Tibial artery (tissue), 4 donors: ENCODE results near the gene KDM4B.
"Not testable (repeated sequence)": the region's sequence is repeated elsewhere in the genome, so short reads cannot be mapped to it uniquely, and the experiment has no call there.

Experiments used
- DNase-seq, 2 donors: peaks; one replicate each; pipeline ENCODE4 v3.0.0-alpha.2; 2019
- H3K27ac ChIP-seq, 2 donors: fragments of 200-600 bp; sonication (generic) in 1 of 2; 1 replicate in 1 of 2; 2 replicates in 1 of 2; pipeline ENCODE4 v1.5.1; 2018 to 2019; ENCODE audit warnings: mild to moderate bottlenecking in 1 of 2
- H3K27me3 ChIP-seq, 2 donors: fragments of 200-600 bp; sonication (generic) in 1 of 2; one replicate each; pipeline versions ENCODE4 v1.5.1 to v1.6.0; 2016 to 2019
- H3K36me3 ChIP-seq, 3 donors: fragments of 200-600 bp; sonication (generic) in 2 of 3; one replicate each; pipeline ENCODE4 v1.5.1; 2016 to 2019; ENCODE audit warnings: mild to moderate bottlenecking in 2 of 3
- H3K4me1 ChIP-seq, 4 donors: fragments of 200-600 bp; sonication (generic) in 2 of 4; 1 replicate in 3 of 4; 2 replicates in 1 of 4; pipeline ENCODE4 v1.5.1; 2016 to 2019
- H3K4me3 ChIP-seq, 2 donors: fragments of 200-600 bp; sonication (generic) in 1 of 2; 1 replicate in 1 of 2; 2 replicates in 1 of 2; pipeline ENCODE4 v1.5.1; 2018 to 2019; ENCODE audit warnings: mild to moderate bottlenecking in 2 of 2
- H3K9me3 ChIP-seq, 3 donors: fragments of 200-600 bp; sonication (generic) in 1 of 3; one replicate each; pipeline ENCODE4 v1.5.1; 2016 to 2019
- CTCF ChIP-seq, 2 experiments: fragments of 200-600 bp in 1 of 2; fragments of 450-650 bp in 1 of 2; IDR thresholded peaks; one replicate each; pipeline ENCODE4 v1.5.1; 2017 to 2019; ENCODE audit warnings: antibody characterized with exemption in 2 of 2, mild to moderate bottlenecking in 1 of 2, moderate library complexity in 1 of 2
- intact Hi-C: fragments of 100-400 bp; cut with DNase I; formaldehyde crosslinking; loops from one replicate; pipeline ENCODE4 v1.15.0; 2023; ENCODE audit warnings: low total_unique reads

Gene KDM4B

GRCh38 chr19:4951656-4952055 lies 17.3 kb upstream of the KDM4B start:
- Histone ChIP-seq H3K36me3 (no peaks in the 10 kb centered on the region), H3K27ac (no peak overlapping the region), H3K27me3 (no peaks in the 10 kb centered on the region), H3K4me1 (no peaks in the 10 kb centered on the region), H3K4me3 (no peak overlapping the region), H3K9me3 (no peaks in the 10 kb centered on the region)
- no peak for TF ChIP-seq CTCF (IDR thresholded peaks at IDR 0.05)
- intact Hi-C loops: no loop called here
- no peak for DNase-seq

- TF ChIP-seq CTCF (IDR thresholded peaks at IDR 0.05): no peak
- Histone ChIP-seq H3K27ac (no peak overlapping the region), H3K27me3 (no peaks in the 10 kb centered on the region), H3K9me3 (no peaks in the 10 kb centered on the region), H3K4me1 (no peaks in the 10 kb centered on the region), H3K36me3 (no peaks in the 10 kb centered on the region), H3K4me3 (no peak overlapping the region)
- DNase-seq: no peak
- intact Hi-C loops: no loop called here
These were observed 16.0 kb upstream of the KDM4B start for GRCh38 chr19:4952945-4953344.

GRCh38 chr19:4954320-4955149 lies 14.4 kb upstream of the KDM4B start:
- H3K9me3 ChIP-seq, H3K4me3 ChIP-seq, H3K27ac ChIP-seq, H3K4me1 ChIP-seq, H3K27me3 ChIP-seq, DNase-seq, intact Hi-C loops, H3K36me3 ChIP-seq: not testable (repeated sequence)

- DNase-seq: no peak
- intact Hi-C loops: no loop called here
- H3K27me3 ChIP-seq: no peaks in the 10 kb centered on the region
- TF ChIP-seq CTCF (IDR thresholded peaks at IDR 0.05): no peak
- H3K36me3 ChIP-seq: no peaks in the 10 kb centered on the region
- no peaks in the 10 kb centered on the region for H3K9me3 ChIP-seq
- H3K4me3 ChIP-seq: no peak overlapping the region
- no peaks in the 10 kb centered on the region for H3K4me1 ChIP-seq
- no peak overlapping the region for H3K27ac ChIP-seq
These were observed 13.6 kb upstream of the KDM4B start for GRCh38 chr19:4955274-4955673.

- H3K36me3 ChIP-seq: no peaks in the 10 kb centered on the region
- TF ChIP-seq CTCF (IDR thresholded peaks at IDR 0.05): no peak
- intact Hi-C loops: no loop called here
These were observed 10.9 kb upstream of the KDM4B start for GRCh38 chr19:4957981-4958380.

GRCh38 chr19:4962085-4962619 lies 6.8 kb upstream of the KDM4B start:
- no peak for DNase-seq
- H3K4me1 ChIP-seq: no peaks in the 10 kb centered on the region
- intact Hi-C loops: no loop called here
- no peaks in the 10 kb centered on the region for H3K9me3 ChIP-seq
- no peaks in the 10 kb centered on the region for H3K36me3 ChIP-seq
- H3K4me3 ChIP-seq: no peak overlapping the region
- no peak overlapping the region for H3K27ac ChIP-seq
- no peaks in the 10 kb centered on the region for H3K27me3 ChIP-seq
- no peak for TF ChIP-seq CTCF (IDR thresholded peaks at IDR 0.05)

More at GRCh38 chr19:4957981-4958380, 10.9 kb upstream of the KDM4B start:
- H3K27ac ChIP-seq: no peak overlapping the region
- DNase-seq: no peak
- no peaks in the 10 kb centered on the region for H3K9me3 ChIP-seq
- H3K4me3 ChIP-seq: no peak overlapping the region
- H3K27me3 ChIP-seq: no peaks in the 10 kb centered on the region
- H3K4me1 ChIP-seq: no peaks in the 10 kb centered on the region
